Fibroblast of villous mesenchyme (primary cell): ENCODE data around the gene MBNL3. TPM values are rescaled to one million over a fixed set of nuclear protein-coding genes. Genes with fewer than 3 reads are reported as not detected.

Source experiments
- DNase-seq: peaks from one replicate; pipeline ENCODE4 v3.0.0-alpha.2; 2010; ENCODE audit warnings: low read depth
- H3K4me3 ChIP-seq: 2 replicates; pipeline ENCODE4 v1.5.1; 2011; ENCODE audit warnings: low read depth, mild to moderate bottlenecking, low read length
- total RNA-seq: library from RNA; depleted of rRNA; stranded (reverse); fragments of >200 nt; gene quantifications from 2 replicates; pipeline ENCODE4 v1.2.3, GENCODE V29; 2012
- TF ChIP-seq, protein P1 (sequence below): IDR thresholded peaks from 2 replicates; pipeline ENCODE4 v1.5.1; 2012; ENCODE audit warnings: low read depth, mild to moderate bottlenecking, low read length; ENCODE audit not compliant: insufficient read depth

The MBNL3 gene
- total RNA-seq, 1 donor, result 4.3 TPM

DNA sequence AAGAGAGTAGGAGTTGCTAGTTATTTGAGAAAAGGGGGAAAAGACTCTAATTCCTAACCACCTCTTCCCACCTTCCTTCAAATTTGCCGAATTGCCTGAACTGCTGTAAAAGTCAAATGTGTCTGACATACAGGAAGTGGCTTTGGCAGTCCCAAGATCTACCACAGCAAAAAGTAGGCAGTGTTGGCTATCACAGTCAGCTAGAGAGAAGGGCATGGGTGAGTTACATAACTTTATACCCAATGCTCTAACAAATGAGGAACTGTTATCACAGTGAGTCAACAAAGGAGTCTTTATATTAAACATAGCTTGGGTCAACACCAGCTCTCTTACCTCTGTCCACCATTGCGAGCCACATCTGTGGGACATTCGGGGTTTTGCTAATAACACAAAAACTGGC lies 2.4 kb upstream of the MBNL3 start:
- DNase-seq, result no peak
- no peak overlapping the region for H3K4me3 ChIP-seq
- TF ChIP-seq, protein P1, sequence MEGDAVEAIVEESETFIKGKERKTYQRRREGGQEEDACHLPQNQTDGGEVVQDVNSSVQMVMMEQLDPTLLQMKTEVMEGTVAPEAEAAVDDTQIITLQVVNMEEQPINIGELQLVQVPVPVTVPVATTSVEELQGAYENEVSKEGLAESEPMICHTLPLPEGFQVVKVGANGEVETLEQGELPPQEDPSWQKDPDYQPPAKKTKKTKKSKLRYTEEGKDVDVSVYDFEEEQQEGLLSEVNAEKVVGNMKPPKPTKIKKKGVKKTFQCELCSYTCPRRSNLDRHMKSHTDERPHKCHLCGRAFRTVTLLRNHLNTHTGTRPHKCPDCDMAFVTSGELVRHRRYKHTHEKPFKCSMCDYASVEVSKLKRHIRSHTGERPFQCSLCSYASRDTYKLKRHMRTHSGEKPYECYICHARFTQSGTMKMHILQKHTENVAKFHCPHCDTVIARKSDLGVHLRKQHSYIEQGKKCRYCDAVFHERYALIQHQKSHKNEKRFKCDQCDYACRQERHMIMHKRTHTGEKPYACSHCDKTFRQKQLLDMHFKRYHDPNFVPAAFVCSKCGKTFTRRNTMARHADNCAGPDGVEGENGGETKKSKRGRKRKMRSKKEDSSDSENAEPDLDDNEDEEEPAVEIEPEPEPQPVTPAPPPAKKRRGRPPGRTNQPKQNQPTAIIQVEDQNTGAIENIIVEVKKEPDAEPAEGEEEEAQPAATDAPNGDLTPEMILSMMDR, result no peak

- DNase-seq, result no peak
- TF ChIP-seq, protein P1, result no peak
- peak overlapping the region; percentile 66 for H3K4me3 ChIP-seq
Measured at GRCh38 chrX:132489578-132490419, 961 bp upstream of the MBNL3 start.

DNA sequence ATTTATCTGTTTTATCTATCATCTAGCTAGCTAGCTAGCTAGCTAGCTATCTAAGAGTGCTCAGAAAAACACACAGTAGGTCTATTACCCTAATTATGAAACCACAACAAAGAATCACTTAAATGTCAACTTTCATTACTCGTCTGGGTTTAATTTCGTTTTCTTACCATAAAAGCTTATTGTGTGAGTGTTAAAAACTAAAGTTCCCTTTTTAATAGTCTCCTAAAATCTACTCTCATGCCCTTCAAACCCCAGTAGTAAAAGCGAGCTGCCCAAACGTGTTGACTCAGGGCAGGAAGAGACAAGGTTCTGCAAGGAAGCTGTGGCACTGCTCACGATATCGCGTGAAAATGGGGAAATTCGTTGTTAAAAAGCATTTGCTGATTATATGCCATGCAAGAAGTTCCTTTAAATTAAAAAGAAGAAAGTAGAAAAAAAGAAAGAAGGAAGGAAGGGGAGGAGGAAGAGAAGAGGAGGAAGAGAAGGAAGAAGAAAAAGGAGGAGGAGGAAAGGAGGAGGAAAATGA lies 595 bp downstream of the MBNL3 start:
- H3K4me3 ChIP-seq, result peak overlapping the region; percentile 66

GRCh38 chrX:132486599-132487178 lies 2.1 kb downstream of the MBNL3 start:
- no peak for DNase-seq
- TF ChIP-seq, protein P1, result no peak
- no peak overlapping the region for H3K4me3 ChIP-seq

More for the DNA sequence above, 595 bp downstream of the MBNL3 start:
- TF ChIP-seq, protein P1, result no peak
- DNase-seq, result no peak

- DNase-seq, result no peak
- H3K4me3 ChIP-seq, result no peak overlapping the region
- TF ChIP-seq, protein P1, result no peak
Measured at GRCh38 chrX:132483951-132484350, 4.9 kb downstream of the MBNL3 start.

DNA sequence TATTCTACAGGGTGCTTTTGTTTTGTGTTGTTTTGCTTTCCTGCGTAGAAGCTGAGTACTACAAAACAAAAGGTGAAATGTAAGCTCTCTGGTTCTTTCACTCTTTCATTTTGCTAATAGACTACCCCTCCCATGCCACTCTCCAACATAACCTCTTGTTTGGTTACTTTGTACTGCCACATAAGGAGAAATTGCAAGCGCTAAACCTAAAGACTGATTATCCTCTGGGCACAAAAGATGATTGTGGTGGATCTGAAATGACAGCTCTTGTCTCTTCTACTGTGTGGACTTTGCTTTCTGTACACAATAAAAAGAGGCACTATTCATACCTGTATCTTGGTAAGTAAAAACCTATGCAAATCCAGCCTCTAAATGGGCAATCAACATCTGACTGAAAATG lies 5.3 kb downstream of the MBNL3 start:
- DNase-seq, result no peak
- TF ChIP-seq, protein P1, result no peak
- no peak overlapping the region for H3K4me3 ChIP-seq
